ENCODE data around the gene OTUD5. TPM values are rescaled to one million over a fixed set of nuclear protein-coding genes. Genes with fewer than 3 reads are reported as not detected.

The OTUD5 gene
- polyA plus RNA-seq, 3 donors = 8.4 to 75.0 (median 12.4) TPM

GRCh38 chrX:48958635-48959094 lies 1.3 kb upstream of the OTUD5 start:
- no peaks in the 10 kb centered on the region for H3K27me3 ChIP-seq (ENCODE audit: control insufficient read depth in 2 of 2, insufficient read depth in 2 of 2, low read length in 2 of 2)
- intact Hi-C loops (cut with micrococcal nuclease) = loop anchor here in 1 of 2 donors (5.0 kb wide), 2 partner anchors 41 to 84 kb away; partner anchors contain the start of genes PIM2 and TFE3
- 0% methylated on average over 11 of the region's 21 CpGs for WGBS (ENCODE audit: insufficient coverage)
- peaks cover 5 to 18% of the 10 kb centered on the region in 2 donors for H3K36me3 Mint-ChIP-seq
- peak overlapping the region; percentile 29 for H2AFZ ChIP-seq (ENCODE audit: insufficient read depth, low read depth, low read length, poor library complexity, severe bottlenecking)
- no peak for TF ChIP-seq CTCF (IDR thresholded peaks at IDR 0.05)
- peaks cover 29% of the 10 kb centered on the region for H4K20me1 ChIP-seq (ENCODE audit: insufficient read depth, low read length)
- H3K4me3 ChIP-seq (replicated peaks in 1 of 3; ENCODE audit: low read depth in 2 of 3, low read length in 3 of 3) = peak overlapping the region; percentile 44 to 78 (median 48)
- H3K36me3 ChIP-seq (replicated peaks in 1 of 2; ENCODE audit: control insufficient read depth in 1 of 2, insufficient read depth in 2 of 2, low read length in 2 of 2) = peaks cover 10 to 16% of the 10 kb centered on the region in 2 donors
- peaks cover 0 to 10% (median 1%) of the 10 kb centered on the region in 3 donors for H3K27me3 Mint-ChIP-seq (ENCODE audit: low read depth in 3 of 3)
- peak overlapping the region; percentile 97 to 100 for H3K27ac ChIP-seq (ENCODE audit: low read depth in 1 of 2, low read length in 2 of 2)
- H3K4me1 ChIP-seq (ENCODE audit: control insufficient read depth in 1 of 2, insufficient read depth in 2 of 2, low read length in 2 of 2) = peaks cover 43 to 50% of the 10 kb centered on the region in 2 donors
- no peaks in the 10 kb centered on the region for H3K9me3 ChIP-seq (replicated peaks in 1 of 2; ENCODE audit: control insufficient read depth in 1 of 2, insufficient read depth in 1 of 2, low read length in 2 of 2)
- peak overlapping the region; percentile 75 for H3K4me2 ChIP-seq (replicated peaks; ENCODE audit: extremely low read depth, low read length, poor library complexity, severe bottlenecking)
- peak overlapping the region; percentile 79 for H3K9ac ChIP-seq (ENCODE audit: insufficient read depth, low read length, poor library complexity, severe bottlenecking)
- peaks cover 35% of the 10 kb centered on the region for H3K79me2 ChIP-seq (ENCODE audit: insufficient read depth, low read length)
- peaks cover 0 to 19% (median 0%) of the 10 kb centered on the region in 7 donors for H3K9me3 Mint-ChIP-seq
- peak overlapping the region; percentile 100 for H3K27ac Mint-ChIP-seq
- DNase-seq = peak in 2 of 3 donors; percentile 25 to 36
- H3K4me3 Mint-ChIP-seq = peak overlapping the region; percentile 81 to 83
- peaks cover 46% of the 10 kb centered on the region for H3K4me1 Mint-ChIP-seq

GRCh38 chrX:48957827-48958634 lies 624 bp upstream of the OTUD5 start:
- Histone ChIP-seq H3K27me3 (ENCODE audit: control insufficient read depth in 2 of 2, insufficient read depth in 2 of 2, low read length in 2 of 2) (no peaks in the 10 kb centered on the region), H2AFZ (ENCODE audit: insufficient read depth, low read depth, low read length, poor library complexity, severe bottlenecking) (peak overlapping the region; percentile 29), H4K20me1 (ENCODE audit: insufficient read depth, low read length) (peaks cover 35% of the 10 kb centered on the region), H3K27ac (ENCODE audit: low read depth in 1 of 2, low read length in 2 of 2) (peak overlapping the region; percentile 97 to 100), H3K4me1 (ENCODE audit: control insufficient read depth in 1 of 2, insufficient read depth in 2 of 2, low read length in 2 of 2) (peaks cover 49 to 56% of the 10 kb centered on the region in 2 donors), H3K36me3 (replicated peaks in 1 of 2; ENCODE audit: control insufficient read depth in 1 of 2, insufficient read depth in 2 of 2, low read length in 2 of 2) (peaks cover 10 to 16% of the 10 kb centered on the region in 2 donors), H3K4me2 (replicated peaks; ENCODE audit: extremely low read depth, low read length, poor library complexity, severe bottlenecking) (peak overlapping the region; percentile 75), H3K9ac (ENCODE audit: insufficient read depth, low read length, poor library complexity, severe bottlenecking) (peak overlapping the region; percentile 79), H3K9me3 (replicated peaks in 1 of 2; ENCODE audit: control insufficient read depth in 1 of 2, insufficient read depth in 1 of 2, low read length in 2 of 2) (no peaks in the 10 kb centered on the region), H3K79me2 (ENCODE audit: insufficient read depth, low read length) (peaks cover 42% of the 10 kb centered on the region), H3K4me3 (replicated peaks in 1 of 3; ENCODE audit: low read depth in 2 of 3, low read length in 3 of 3) (peak overlapping the region; percentile 44 to 78 (median 48))
- H3K27me3 Mint-ChIP-seq (ENCODE audit: low read depth in 3 of 3) = peaks cover 0 to 8% (median 1%) of the 10 kb centered on the region in 3 donors
- peaks cover 52% of the 10 kb centered on the region for H3K4me1 Mint-ChIP-seq
- WGBS (ENCODE audit: insufficient coverage) = under 1% methylated on average over 45 of the region's 66 CpGs
- peak overlapping the region; percentile 83 to 96 for H3K4me3 Mint-ChIP-seq
- peaks cover 5 to 21% of the 10 kb centered on the region in 2 donors for H3K36me3 Mint-ChIP-seq
- DNase-seq = peak; percentile 93 to 98 (median 96)
- TF ChIP-seq CTCF (IDR thresholded peaks at IDR 0.05) = no peak
- peak overlapping the region; percentile 100 for H3K27ac Mint-ChIP-seq
- intact Hi-C loops (cut with micrococcal nuclease) = loop anchor here in 1 of 2 donors (5.0 kb wide), 2 partner anchors 41 to 84 kb away; partner anchors contain the start of genes PIM2 and TFE3
- peaks cover 0 to 19% (median 0%) of the 10 kb centered on the region in 7 donors for H3K9me3 Mint-ChIP-seq

Data from CD14-positive monocyte (primary cell).